Measurements from ENCODE around the gene LDLR.

The LDLR gene

DNA sequence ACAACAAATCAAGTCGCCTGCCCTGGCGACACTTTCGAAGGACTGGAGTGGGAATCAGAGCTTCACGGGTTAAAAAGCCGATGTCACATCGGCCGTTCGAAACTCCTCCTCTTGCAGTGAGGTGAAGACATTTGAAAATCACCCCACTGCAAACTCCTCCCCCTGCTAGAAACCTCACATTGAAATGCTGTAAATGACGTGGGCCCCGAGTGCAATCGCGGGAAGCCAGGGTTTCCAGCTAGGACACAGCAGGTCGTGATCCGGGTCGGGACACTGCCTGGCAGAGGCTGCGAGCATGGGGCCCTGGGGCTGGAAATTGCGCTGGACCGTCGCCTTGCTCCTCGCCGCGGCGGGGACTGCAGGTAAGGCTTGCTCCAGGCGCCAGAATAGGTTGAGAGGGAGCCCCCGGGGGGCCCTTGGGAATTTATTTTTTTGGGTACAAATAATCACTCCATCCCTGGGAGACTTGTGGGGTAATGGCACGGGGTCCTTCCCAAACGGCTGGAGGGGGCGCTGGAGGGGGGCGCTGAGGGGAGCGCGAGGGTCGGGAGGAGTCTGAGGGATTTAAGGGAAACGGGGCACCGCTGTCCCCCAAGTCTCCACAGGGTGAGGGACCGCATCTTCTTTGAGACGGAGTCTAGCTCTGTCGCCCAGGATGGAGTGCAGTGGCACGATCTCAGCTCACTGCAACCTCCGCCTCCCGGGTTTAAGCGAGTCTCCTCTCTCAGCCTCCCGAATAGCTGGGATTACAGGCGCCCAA, at the start of gene LDLR:
Gene LDLR (plus strand): TSS at position 210 of the 760 bp plus-strand sequence. CDS start 86 bp downstream, at position 296.
- peak; percentile 83 for DNase-seq (ENCODE audit: low read depth)

DNA sequence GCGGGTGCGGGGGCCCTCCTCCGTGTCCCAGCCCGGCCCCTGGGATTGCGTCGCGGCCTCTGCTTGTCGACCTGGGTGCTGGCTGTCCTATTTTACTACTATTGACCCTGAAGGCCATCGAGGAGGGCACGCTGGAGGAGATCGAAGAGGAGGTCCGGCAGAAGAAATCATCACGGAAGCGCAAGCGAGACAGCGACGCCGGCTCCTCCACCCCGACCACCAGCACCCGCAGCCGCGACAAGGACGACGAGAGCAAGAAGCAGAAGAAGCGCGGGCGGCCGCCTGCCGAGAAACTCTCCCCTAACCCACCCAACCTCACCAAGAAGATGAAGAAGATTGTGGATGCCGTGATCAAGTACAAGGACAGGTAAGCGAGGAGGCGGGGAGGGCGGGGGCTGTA, 48.1 kb upstream of the LDLR start:
- no peak for DNase-seq (ENCODE audit: low read depth)

DNA sequence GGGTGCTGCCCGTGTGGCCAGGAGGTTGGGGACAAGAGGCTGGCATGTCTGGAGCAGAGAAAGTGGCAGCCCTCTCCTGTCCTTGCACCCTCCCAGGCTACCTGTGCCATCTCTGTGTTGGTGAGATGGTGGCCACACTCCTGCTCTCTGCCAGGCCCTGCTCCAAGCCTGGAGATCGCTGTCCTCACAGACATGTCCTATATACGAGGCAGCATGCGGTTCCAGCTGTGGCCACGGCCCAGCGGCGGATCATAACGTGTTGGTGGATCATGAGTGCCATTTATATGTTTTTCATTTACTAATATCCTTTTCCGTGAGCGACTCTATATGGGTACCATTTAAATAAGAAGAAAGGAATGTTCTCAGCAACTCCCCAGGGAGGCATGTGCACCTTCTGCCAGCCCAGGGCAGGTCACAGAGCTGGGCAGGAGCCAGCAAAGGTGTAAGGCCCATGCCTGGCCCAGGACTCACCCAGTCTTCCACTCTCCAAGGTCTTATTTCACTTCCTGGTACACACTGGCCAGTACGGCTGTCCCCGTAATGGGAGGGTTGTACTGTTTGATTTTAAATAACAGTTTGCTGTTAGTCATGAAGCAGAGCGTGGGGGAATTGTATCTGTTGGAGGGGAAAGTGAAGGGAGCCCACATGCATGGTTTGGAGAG, 47.2 kb upstream of the LDLR start:
- no peak for DNase-seq (ENCODE audit: low read depth)

DNA sequence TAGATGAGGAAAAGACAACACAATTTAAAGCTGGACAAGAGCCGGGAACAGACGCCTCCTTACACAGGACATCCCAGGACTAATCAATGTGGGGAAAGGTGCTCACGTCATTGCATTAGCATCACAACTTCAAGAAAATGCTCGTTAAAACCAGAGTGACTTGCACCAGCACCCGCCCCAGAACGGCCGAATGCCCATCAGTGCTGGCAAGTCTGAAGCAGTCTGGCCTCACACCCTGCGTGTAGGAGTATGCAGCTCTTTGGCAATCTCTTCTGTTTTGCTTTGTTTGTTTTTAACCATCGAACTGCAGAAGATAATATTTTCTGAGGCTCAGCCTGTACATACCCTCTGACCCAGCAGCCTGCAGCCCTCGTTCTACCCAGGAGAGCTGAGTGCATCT, 44.8 kb upstream of the LDLR start:
- no peak for DNase-seq (ENCODE audit: low read depth)

DNA sequence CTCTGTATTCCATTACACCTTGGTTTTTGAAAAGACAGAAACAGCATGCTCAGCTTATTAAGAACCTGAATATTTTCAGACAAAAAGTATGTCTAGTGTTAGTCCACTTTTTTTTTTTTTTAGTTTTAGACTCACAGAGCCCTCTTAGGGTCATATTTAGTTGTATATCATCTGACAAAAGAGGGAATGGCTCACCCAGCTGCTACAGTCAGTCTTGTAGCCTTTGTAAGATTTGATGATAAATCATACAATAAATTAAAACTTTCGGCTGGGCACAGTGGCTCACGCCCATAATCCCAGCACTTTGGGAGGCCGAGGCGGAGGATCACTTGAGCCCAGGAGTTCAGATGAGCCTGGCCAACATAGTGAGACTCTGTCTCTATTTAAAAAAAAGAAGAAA, 43.7 kb upstream of the LDLR start:
- no peak for DNase-seq (ENCODE audit: low read depth)

DNA sequence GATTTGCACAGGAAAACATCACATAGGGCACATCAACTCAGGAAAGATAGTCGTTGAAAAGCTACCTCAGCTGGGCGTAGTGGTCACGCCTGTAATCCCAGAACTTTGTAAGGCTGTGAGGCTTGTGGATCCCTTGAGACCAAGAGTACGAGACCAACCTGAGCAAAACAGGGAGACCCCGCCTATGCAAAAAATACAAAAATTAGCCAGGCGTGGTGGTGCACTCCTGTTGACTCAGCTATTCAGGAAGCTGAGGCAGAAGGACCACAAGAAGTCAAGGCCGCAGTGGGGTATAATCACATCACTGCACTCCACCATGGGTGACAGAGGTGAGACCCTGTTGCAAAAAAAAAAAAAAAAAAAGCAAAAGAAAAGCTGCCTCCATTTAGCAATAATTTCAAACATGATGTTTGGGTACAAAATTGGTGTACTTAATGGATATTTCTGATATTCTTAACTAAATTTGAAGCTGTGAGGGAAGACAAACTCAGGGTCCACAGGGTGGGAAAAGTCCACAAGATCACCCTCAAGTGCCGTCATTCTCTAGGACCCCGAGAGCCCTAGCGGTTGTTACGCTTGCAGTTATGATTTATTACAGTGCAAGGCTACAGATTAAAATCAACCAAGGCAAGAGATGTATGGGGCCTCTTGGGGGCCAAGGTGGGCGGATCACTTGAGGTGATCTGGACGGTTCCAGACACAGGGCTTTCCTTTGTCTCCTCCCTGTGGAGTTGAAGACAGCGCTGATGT, 42.5 kb upstream of the LDLR start:
- no peak for DNase-seq (ENCODE audit: low read depth)

DNA sequence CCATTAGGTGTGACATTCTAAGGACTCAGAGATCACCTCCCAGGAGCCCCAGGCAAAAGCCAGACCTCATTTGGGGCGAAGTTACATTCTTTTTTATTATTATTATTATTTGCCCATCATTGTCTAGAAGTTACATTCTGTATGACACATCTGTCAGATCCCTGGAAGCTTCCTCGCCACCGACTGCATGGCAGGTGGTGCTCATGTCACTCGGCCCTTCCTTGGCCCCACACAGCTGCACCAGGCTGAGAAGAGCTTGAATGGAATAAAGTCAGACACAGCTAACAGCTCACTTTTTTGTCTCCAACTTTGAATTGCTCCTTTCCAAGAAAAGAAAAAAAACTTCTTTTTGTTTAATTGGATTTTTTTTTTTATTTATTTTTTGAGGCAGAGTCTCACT, 41.4 kb upstream of the LDLR start:
- no peak for DNase-seq (ENCODE audit: low read depth)

DNA sequence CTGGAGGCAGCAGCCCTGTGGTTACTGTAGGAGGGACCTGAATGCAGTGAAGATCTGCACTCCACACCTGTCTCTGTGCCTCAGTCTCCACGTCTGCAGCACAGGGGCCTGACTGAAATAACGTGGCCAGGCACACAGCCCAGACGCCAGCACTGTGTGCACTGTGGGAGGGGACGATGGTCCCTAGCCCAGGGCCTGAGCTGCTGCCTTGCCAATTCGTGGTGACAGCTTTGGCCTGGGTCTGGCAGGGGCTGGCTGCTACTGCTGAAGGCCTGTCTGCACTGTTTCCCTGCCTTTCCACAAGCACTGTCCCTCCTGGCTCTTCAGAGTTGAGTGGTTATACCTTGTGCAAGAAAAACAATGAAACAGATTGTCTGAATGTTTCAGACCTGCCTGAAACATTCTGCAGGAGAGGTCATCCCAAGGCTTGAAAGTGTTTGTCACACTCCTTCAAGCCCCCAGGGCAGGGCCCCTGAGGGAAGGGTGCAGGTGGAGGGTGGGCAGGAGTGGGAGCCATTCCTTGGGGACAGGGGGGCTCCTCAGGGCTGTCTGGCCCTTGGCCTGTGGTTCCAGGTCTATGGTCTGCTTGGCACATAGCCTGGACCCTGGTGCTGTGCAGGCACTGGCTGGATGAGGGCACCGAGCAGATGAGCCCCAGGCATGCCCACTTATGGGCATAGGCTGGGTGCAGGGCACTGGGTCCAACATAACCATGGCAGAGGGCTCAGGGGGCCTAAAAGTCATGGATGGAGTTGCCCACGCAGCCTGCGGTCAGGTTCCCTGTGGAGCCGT, 38.7 kb upstream of the LDLR start:
- DNase-seq (ENCODE audit: low read depth), result no peak

DNA sequence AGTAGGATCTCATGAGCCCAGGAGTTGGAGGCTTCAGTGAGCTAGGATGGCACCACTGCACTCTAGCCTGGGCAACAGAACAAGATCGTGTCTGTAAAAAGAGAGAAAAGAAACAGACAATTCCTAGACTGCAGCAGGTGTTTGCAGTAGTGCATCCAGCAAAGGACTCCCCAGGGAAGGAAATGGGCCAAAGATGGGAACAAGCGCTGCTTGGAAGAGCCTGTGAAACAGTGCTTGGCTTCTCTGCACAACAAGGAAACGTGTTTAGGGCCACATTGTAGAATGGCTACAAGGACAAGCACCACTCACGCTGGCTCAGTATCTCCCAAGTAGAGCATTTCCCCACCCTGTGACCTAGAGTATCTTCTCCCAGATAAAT, 35.5 kb upstream of the LDLR start:
- DNase-seq (ENCODE audit: low read depth), result no peak

DNA sequence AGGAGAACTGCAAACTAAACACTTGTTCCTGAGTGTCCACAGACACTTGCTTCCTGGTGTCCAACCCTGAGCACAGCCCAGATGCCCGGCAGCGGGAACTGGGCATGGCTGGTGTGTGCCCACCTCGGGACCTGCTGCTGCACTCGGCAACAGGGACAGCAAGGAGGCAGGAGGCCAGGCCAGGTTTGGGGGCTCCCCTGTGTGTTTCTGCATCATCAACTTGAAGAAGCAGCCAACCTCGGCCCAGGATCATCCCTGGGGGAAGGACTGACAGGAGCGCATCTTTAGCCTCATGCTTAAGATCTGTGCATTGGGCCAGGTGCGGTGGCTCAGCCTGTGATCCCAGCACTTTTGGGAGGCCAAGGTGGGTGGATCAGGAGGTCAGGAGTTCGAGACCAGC, 35.1 kb upstream of the LDLR start:
- DNase-seq (ENCODE audit: low read depth), result no peak

DNA sequence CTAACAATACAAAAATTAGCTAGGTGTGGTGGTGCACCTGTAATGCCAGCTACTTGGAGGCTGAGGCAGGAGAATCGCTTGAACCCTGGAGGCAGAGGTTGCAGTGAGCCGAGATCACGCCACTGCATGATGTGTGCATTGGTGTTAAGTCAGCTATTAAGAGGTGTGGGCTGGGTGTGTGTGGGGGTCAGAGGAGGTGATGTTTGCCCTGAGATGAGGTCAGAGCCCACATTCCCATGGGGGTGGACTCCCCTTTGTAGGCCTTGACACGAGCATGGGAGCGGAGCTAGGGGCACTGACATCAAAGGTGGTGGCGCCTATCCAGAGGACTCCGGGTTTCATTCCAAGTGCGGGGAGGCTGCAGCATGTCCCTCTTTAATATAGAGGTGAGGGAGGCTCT, 34.6 kb upstream of the LDLR start:
- DNase-seq (ENCODE audit: low read depth), result no peak

DNA sequence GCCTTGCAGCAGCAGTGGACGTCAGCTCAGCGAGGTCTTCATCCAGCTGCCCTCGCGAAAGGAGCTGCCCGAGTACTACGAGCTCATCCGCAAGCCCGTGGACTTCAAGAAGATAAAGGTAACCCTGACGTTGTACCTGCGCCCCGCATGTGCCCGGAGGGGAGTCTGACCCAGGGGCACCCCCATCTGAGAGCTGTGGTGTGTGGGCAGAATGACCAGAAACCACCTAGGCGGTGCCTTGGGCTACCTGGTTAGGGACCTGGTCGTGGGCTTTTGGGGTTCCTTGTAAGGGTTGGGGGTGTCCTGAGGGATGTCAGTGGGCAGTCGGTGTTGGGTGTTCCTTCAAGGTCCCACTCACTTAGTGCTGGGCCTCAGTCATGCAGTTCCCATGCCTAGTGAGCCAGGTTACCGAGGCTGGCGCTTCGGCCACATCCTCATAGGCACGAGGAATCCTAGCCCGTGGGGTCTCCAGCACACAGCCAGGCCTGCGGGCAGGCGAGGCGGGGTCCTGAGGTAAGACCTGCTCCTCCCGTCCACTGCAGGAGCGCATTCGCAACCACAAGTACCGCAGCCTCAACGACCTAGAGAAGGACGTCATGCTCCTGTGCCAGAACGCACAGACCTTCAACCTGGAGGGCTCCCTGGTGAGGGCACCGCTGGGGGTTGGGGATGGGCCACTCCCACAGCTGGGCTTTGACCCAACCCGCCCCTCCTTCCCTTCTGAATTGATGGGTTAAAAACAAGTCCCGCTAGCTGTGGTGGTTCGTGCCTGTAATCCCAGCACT, 30.8 kb upstream of the LDLR start:
- DNase-seq (ENCODE audit: low read depth), result no peak

DNA sequence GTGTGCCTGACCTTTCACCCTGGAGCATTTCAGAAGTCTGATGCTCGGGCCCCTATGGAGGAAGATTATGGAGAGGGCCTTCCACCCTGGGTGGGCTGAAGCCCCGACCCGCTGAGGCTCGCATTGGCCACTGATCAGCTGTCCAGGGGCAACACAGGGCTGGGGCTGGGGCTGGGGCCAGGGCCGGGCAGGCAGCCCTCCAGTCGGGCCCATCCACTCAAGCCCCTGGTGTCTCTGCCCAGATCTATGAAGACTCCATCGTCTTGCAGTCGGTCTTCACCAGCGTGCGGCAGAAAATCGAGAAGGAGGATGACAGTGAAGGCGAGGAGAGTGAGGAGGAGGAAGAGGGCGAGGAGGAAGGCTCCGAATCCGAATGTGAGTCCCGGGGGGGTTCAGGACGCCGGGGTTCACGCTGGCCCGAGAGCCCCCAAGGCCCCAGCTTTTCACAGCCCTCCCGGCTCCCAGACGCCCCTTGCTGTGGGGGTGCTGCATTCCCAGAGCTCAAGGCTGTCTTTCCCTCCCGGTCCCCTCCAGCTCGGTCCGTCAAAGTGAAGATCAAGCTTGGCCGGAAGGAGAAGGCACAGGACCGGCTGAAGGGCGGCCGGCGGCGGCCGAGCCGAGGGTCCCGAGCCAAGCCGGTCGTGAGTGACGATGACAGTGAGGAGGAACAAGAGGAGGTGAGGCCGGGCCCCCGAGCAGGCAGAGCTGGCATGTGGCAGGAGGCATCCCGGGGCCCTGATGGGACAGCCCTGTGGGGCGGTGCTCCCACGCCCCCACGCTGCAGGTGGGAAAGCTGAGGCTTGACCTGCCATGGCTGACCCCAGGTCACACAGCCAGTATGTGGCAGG, 29.5 kb upstream of the LDLR start:
- no peak for DNase-seq (ENCODE audit: low read depth)

DNA sequence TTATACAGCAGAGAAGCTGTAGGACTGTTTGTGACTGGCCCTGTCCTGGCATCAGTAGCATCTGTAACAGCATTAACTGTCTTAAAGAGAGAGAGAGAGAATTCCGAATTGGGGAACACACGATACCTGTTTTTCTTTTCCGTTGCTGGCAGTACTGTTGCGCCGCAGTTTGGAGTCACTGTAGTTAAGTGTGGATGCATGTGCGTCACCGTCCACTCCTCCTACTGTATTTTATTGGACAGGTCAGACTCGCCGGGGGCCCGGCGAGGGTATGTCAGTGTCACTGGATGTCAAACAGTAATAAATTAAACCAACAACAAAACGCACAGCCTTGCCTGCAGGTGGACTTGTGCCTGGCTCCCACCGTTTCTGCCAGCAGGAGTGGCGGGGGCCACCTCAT, 27.3 kb upstream of the LDLR start:
- DNase-seq (ENCODE audit: low read depth), result no peak

DNA sequence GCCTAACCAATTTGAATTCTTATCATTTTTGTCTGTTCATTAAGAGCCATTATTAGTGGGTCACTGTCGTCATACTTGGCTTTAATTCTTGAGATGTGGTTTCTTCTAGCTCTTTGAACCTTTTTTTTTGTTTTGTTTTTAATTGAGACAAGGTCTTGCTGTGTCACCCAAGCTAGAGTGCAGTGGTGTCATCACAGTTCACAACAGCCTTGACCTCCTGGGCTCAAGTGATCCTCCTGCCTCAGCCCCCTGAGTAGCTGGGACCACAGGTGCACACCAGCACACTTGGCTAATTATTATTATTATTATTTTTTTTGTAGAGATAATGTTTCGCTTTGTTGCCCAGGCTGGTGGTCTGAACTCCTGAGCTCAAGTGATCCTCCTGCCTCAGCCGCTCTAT, 25.8 kb upstream of the LDLR start:
- no peak for DNase-seq (ENCODE audit: low read depth)

DNA sequence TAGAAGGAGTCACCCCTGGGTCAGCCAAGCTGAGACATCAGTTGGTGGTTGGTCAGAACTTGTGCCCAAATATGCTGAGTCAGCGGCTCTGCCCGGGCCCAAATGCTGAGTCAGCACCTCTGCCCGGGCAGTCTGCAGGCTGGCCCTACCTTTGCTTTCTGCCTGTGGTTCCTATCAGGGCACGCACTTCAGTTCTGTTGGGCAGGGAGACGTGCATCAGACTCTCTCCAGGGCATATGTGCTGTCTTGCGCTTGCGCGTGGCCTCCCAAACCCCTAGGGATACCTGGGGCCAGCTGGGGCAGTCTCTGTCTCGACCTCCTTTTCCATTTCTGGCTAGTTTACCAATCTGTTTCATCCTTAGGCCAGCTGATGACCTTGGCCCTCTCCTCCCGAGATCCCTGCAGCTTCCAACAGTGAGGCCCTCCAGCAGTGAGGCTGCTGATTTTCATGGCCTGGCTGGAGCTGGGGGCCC, 24.4 kb upstream of the LDLR start:
- no peak for DNase-seq (ENCODE audit: low read depth)

DNA sequence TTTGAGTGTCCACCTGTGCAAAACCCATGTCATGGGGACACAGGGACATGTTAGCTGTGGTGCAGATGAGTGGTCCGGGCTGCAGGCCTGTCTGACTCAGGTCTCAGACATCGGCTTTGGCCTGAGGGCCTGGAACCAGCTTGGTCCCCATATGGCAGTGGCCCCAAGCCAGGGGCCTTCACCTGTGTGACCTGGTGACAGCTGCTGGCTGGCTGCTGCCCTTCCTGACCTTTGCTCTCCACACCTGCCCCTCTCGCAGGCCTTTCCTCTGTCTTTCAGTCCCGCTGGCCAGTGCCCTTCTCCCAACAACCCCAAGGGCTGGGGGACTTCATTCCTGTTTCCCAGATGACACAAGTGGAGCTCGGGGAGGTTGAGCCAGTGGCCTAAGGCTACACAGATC, 22.9 kb upstream of the LDLR start:
- no peak for DNase-seq (ENCODE audit: low read depth)

DNA sequence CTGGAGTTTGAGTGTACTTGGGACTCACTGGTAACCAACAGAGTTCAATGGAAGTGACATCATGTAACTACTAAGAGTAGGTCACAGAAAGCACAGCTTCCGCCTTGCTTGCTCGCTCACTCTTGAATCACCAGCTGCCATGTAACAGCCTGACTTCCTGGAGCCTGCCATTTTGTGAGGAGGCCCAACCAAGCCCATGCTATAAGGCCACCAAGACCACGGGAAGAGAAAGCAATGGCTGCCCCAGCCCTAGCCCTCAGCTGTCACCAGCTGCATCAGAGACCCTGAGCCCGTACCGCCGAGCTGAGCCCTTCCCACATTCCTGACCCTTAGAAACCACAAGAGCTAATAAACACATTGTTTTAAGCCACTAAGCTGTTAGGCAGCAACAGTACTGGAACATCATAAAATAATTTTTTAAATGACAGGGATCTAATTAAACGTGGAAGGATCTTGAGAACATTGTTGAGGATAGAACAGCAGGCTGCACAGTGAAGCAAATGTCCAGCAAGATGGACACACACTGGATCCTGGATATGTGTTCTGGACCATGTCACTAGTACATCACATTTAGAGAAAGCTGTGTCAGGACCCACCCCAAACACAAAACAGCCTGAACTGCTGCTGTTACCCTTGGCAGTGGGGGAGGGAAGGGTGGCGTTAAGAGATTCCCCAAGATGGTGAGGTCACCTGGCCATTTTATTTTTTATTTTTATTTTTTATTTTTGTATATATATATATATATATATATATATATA, 21.7 kb upstream of the LDLR start:
- DNase-seq (ENCODE audit: low read depth), result no peak

DNA sequence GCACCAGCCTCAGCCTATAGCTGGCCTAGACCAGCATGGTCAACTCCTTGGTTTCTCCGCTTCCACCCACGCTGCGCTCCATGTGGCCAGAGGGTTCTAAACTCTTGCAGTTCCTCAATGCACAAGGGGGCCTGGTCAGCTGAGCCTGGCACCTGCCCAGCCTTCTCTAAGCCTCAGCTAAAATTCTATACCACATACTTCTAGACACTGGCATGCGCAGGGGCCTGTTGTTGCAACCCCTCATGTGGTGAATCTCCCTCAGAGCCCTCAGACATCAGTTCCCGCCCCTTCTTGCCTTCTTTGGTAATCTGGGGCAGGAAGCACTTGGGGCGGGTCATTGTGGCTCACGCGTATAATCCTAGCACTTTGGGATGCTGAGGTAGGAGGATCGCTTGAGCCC, 19.7 kb upstream of the LDLR start:
- DNase-seq (ENCODE audit: low read depth), result no peak

DNA sequence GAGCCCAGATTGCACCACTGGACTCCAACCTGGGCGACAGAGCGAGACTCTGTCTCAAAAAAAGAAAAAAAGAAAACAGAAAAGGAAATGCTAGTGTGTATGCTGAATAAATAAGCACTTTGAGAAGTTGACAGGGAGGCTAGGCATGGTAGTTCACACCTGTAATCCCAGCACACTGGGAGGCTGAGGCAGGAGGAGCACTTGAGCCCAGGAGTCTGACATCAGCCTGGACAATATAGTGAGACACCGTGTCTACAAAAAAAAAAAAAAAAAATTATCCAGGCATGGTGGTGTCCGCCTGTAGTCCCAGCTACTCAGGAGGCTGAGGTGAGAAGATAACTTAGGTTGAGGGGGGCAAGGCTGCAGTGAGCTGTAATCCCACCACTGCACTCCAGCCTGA, 19.1 kb upstream of the LDLR start:
- DNase-seq (ENCODE audit: low read depth), result no peak
